ENCODE data around the gene POLR2E.

POLR2E gene

DNA sequence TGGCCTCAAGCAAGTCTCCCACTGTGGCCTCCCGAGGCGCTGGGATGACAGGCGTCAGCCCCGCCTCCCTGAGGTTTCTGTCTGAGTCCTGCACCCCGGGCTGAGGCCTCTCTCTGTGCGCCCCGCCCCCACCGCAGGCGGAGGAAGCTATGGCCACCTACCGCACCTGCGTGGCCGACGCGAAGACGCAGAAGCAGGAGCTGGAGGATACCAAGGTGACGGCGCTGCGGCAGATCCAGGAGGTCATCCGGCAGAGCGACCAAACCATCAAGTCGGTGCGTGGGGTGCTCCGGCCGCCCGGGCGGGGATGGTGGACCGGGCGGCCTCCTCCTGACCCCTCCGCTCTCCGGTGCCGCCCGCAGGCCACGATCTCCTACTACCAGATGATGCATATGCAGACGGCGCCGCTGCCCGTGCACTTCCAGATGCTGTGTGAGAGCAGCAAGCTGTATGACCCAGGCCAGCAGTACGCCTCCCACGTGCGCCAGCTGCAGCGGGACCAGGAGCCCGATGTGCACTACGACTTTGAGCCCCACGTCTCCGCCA, 15.5 kb downstream of the POLR2E start:
- DNase-seq (ENCODE audit: low spot score) = no peak

- DNase-seq (ENCODE audit: low spot score) = no peak
These were observed 18.2 kb downstream of the POLR2E start for GRCh38 chr19:1076951-1077350.

DNA sequence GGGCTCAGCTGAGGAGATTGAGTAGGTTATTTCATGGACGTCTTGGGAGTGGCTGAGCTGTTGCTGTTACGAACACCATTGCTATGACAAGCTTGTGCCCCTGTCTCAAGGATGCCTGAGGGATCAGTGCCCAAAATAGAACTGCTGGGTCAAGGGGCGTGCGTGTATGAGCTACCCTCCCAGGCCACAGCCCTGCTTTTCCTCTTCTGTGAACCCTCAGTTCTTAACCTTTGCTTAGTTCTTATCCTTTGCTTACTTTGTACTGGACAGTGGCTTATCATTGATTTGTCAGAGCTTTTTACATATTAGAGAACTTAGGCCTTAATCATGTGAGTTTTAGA, 19.2 kb downstream of the POLR2E start:
- no peak for DNase-seq (ENCODE audit: low spot score)

- no peak for DNase-seq (ENCODE audit: low spot score)
These were observed 20.5 kb downstream of the POLR2E start for GRCh38 chr19:1074544-1075283.

DNA sequence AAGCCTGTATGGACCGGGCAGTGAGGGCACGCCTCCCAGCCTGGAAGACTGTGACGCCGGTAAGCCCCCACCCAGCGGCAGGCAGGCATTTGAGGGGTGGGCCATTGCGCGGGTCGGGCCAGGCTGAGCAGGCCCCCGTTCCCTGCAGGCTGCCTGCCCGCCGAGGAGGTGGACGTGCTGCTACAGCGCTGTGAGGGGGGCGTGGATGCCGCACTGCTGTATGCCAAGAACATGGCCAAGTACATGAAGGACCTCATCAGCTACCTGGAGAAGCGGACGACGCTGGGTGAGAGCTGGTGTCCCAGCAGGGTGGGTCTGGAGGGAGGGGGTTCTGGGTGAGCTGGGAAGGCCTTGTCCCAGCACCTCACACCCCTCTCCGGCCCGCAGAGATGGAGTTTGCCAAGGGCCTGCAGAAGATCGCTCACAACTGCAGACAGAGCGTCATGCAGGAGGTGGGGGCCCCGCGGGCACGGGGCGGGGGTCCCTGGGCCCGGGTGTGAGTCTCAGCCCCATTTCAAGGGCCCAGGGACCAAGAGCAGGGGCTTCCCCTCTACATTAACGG, 21.1 kb downstream of the POLR2E start:
- no peak for DNase-seq (ENCODE audit: low spot score)

- DNase-seq (ENCODE audit: low spot score) = no peak
These were observed 21.9 kb downstream of the POLR2E start for GRCh38 chr19:1073063-1073955.

DNA sequence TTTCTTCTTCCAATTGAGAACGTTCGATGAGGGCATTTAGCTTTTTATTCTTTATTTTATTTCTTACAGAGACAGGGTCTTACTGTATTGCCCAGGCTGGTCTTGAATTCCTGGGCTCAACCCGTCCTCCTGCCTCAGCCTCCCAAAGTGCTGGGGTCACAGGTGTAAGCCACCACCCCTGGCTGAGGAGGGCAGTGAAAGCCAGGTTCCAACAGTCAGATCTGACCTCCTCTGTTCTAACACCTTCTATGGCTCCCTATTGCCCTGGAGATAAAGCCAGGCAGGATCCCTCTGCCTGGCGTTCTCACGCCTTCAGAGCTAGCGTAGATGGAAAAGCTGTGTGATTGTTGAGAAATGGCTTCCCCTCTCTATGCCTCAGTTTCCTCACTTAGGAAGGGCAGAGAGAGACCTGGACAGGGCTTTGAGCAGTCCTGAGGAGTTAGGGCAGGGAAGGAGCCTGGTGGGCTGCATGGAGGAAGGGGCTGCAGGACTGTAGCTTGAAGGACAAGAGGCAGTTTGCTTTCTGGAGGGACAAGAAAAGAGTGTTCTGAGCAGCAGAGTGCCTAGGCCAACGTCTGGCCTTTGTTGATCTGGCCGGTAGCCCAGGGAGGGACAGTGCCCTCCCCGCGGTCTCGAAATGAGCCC, 22.7 kb downstream of the POLR2E start:
- DNase-seq (ENCODE audit: low spot score) = no peak

DNA sequence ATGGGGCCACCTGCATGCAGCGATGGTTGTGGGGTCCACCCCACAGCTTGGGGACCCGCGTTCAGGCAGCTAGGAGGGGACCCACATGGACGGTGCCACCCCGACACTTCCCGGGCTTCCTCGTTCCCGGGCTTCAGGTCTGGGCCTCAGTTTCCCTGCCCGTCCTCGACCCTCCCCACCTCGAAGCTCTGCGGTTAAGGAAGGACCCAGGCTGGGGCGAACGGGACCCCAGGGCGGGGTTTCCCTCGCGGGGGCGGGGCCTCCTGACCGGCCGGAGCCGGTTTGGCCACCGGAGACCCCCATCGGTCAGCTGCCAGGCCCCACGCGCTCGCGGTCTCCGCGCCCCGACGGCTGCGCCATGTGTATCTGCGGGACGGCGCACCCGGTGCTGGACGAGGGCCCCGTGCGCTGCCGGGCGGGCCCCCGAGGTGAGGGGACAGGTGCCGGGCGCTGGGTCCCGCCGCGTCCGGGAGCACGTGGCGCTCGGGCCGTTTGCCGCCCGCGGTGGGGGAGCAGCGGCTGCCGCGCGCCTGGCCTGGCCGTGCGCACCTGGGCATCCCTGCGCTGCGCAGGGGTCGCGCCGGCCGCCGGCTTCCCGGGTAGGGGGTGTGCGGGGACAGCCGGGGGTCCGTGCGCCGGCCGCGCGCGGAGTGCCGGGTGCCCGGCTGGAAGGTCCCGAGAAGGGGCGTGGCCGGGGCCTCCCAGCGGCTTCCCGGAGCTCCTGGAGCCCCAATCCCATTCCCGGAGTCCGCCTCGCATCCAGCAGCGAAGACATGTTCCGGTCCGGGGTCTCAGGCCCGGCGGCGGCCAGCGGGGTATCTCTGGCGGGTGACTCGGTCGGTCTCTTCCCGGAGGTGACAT, 24.0 kb downstream of the POLR2E start:
- peak; percentile 55 for DNase-seq (ENCODE audit: low spot score)

DNA sequence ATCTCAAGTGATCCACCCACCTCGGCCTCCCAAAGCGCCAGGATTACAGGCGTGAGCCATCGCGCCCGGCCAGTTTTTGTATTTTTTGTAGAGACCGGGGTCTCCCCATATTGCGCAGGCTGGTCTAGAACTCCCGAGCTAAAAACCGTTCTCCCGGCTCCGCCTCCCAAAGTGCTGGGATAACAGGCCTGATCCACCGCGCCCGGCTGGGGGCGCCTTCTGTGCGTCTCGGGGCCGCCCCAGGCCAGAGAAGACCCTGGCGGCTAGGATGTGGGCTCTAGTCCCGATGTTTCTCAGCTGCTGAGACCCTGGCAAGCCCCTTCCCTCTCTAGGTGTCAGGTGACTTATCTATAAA, 24.6 kb downstream of the POLR2E start:
- DNase-seq (ENCODE audit: low spot score) = no peak

DNA sequence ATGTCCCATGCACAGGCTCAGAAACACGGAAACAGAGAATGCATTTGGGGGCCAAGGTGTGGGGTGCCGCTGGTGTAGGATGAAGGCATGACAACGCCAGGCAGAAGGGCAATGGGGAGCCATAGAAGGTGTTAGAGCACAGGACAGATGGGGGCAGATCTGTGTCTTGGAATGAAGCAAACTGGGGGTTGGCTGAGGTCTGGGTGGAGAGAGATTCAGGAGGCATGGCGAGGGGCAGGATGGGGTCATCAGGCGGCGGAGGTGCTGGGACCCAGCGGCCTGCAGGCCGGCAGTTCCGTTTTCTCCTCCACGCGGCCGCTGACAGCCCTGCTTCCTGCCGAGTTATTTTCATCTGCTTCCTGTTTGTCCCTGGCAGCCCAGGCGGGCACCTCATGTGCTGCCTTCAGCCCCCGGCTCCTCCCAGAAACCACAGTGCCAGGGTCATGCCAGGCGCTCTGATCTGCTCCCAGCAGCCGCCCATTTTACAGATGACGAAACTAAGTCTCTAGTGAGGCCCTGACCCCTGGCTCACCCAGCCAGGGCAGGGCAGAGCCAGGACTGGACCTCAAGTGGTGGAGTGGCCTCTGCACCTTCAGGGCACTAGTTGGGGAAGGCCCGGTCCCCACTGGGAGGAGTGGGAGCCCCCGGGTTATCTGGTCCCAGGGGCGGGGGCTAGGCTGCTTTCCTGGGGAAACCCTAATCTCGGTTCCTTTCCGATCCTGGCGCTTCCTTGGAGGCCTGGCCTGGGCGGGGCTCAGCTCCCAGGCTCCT, 26.0 kb downstream of the POLR2E start:
- no peak for DNase-seq (ENCODE audit: low spot score)

GRCh38 chr19:1068009-1069001, 26.9 kb downstream of the POLR2E start:
- no peak for DNase-seq (ENCODE audit: low spot score)

GRCh38 chr19:1067341-1067957, 27.7 kb downstream of the POLR2E start:
- no peak for DNase-seq (ENCODE audit: low spot score)

DNA sequence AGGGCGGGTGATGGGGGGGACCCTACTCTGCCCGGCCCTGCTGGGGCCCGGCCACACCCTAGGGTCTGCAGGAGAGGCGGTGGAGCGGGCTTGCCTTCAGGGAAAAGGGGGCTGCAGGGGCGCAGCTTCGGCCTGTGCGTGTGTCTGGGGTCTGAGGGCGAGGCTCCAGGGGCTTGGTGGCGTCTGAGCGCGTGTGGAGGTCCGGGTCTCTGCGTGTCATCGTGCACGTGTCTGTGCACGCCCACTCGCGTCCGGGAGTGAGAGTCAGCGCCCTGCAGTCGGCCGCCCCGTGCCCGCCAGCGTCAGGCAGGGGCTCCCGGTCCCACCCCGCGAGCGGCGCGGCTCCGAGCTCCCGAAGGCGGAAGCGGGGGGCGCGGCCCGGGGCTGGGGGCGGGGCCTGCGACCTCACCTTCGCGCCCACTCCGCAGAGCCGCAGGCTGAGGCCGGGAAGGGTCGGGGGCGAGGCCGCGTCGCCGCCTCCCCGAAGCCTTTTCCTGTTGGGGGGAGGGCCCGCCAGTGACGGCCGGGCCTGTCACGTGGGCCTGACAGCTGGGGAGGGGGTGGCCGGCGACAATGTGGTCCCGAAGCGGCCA, 28.3 kb downstream of the POLR2E start, which contains the start of gene ARHGAP45:
ARHGAP45 (plus strand) TSS at position 420 of the 593 bp plus-strand sequence. CDS start 239 bp downstream, outside the sequence.
- peak; percentile 46 for DNase-seq (ENCODE audit: low spot score)

GRCh38 chr19:1066251-1066747, 28.9 kb downstream of the POLR2E start:
- DNase-seq (ENCODE audit: low spot score) = no peak

DNA sequence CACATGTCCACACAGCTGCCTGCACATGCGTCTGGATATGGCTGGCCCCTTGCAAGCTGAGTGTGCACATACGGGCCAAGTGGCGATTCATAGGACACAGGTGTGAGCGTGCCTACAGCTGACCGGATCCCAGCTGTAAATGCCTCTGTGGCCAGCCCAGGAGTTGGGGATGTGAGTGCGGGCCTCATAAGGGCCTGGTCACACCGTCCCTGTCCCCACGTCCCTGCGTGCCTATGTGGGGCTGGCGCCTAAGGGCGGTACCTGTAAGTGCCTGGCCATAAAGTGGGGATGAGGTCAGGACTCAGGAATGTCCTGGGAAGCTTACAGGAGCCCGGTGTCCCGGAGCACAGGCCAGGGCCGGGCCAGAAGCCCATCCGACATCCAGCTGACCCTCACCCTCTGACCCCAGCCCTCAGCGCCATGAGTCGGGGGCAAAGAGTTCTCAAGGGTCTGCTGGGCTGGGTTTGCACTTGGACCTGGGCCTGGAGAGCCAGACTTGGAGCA, 29.5 kb downstream of the POLR2E start:
- no peak for DNase-seq (ENCODE audit: low spot score)

DNA sequence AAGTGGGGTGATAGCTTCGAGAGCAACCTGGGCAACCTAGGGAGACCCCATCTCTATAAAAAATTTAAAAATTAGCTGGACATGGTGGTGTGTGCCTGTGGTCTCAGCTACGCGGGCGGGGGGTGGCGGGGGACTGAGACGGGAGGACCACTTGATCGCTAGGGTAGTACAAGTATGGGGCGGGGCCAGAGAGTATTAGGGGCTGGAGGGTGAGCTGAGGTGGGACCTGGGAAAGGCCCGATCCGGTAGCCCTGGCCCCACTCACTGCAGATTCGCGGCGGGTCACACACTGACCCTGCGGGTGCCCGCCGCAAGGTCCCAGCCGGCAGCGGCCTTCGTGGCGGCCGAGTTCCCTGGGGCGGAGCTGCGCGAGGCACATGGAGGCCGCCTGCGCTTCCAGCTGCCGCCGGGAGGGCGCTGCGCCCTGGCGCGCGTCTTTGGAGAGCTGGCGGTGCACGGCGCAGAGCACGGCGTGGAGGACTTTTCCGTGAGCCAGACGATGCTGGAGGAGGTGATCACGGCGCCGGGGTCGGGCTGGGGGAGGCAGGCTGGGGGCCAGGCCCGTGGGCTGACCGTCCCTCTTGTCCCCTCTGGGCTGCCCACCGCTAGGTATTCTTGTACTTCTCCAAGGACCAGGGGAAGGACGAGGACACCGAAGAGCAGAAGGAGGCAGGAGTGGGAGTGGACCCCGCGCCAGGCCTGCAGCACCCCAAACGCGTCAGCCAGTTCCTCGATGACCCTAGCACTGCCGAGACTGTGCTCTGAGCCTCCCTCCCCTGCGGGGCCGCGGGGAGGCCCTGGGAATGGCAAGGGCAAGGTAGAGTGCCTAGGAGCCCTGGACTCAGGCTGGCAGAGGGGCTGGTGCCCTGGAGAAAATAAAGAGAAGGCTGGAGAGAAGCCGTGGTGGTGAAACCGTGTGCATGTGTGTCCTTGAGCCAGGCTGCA, 30.2 kb downstream of the POLR2E start:
- peak; percentile 91 for DNase-seq (ENCODE audit: low spot score)
